Stimulated activated CD8-positive, alpha-beta memory T cell treated with anti-CD3 and anti-CD28 coated beads, Interleukin-4, amount 100 ng/mL, for 1 hour (primary cell): Measurements from ENCODE around the gene MYO18A.
"Not testable (repeated sequence)": the region's sequence is repeated elsewhere in the genome, so short reads cannot be mapped to it uniquely, and the experiment has no call there.

ENCODE experiments used
- DNase-seq, 2 donors: peaks; one replicate each; pipeline ENCODE4 v3.0.0-alpha.2; 2020; ENCODE audit warnings: low read depth in 2 of 2, low spot score in 1 of 2

MYO18A gene

GRCh38 chr17:29180034-29180787 lies at the start of gene MYO18A:
Gene MYO18A, minus strand, starts transcription at chr17:29180398. Its CDS starts 13,458 bp downstream, at chr17:29166940.
- peak; percentile 51 to 63 for DNase-seq

GRCh38 chr17:29225396-29225795 lies 45.2 kb upstream of the MYO18A start:
- no peak for DNase-seq

GRCh38 chr17:29221338-29221737 lies 41.1 kb upstream of the MYO18A start:
- DNase-seq = not testable (repeated sequence)

- DNase-seq = peak; percentile 51 to 58
Measured at GRCh38 chr17:29219378-29220047, 39.3 kb upstream of the MYO18A start.

- DNase-seq = no peak
Measured at GRCh38 chr17:29216856-29217255, 36.7 kb upstream of the MYO18A start.

- DNase-seq = no peak
Measured at GRCh38 chr17:29216181-29216580, 36.0 kb upstream of the MYO18A start.

- no peak for DNase-seq
Measured at GRCh38 chr17:29215717-29216116, 35.5 kb upstream of the MYO18A start.

GRCh38 chr17:29215174-29215573 lies 35.0 kb upstream of the MYO18A start:
- DNase-seq = no peak

- DNase-seq = no peak
Measured at GRCh38 chr17:29214215-29215146, 34.3 kb upstream of the MYO18A start.

GRCh38 chr17:29212681-29213121 lies 32.5 kb upstream of the MYO18A start:
- DNase-seq = no peak

- DNase-seq = no peak
Measured at GRCh38 chr17:29212094-29212631, 32.0 kb upstream of the MYO18A start.

- DNase-seq = no peak
Measured at GRCh38 chr17:29210879-29211278, 30.7 kb upstream of the MYO18A start.

- no peak for DNase-seq
Measured at GRCh38 chr17:29209073-29209472, 28.9 kb upstream of the MYO18A start.

- DNase-seq = no peak
Measured at GRCh38 chr17:29207975-29208374, 27.8 kb upstream of the MYO18A start.

GRCh38 chr17:29205047-29205446 lies 24.8 kb upstream of the MYO18A start:
- no peak for DNase-seq

GRCh38 chr17:29204068-29204804 lies 24.0 kb upstream of the MYO18A start:
- DNase-seq = not testable (repeated sequence)

- no peak for DNase-seq
Measured at GRCh38 chr17:29197516-29198272, 17.5 kb upstream of the MYO18A start.

- DNase-seq = no peak
Measured at GRCh38 chr17:29196769-29197515, 16.7 kb upstream of the MYO18A start.

- no peak for DNase-seq
Measured at GRCh38 chr17:29195465-29196081, 15.4 kb upstream of the MYO18A start.
